HUES48 (cell line): ENCODE results near the gene IL11RA.

Experiments used
- H3K27ac ChIP-seq: one replicate; pipeline ENCODE4 v1.7.0; 2013; ENCODE audit warnings: low read depth, low read length, inconsistent platforms
- H3K27me3 ChIP-seq: 2 replicates; pipeline ENCODE4 v1.6.1; 2013; ENCODE audit warnings: mild to moderate bottlenecking, low read length; ENCODE audit not compliant: control insufficient read depth, insufficient read depth
- H3K36me3 ChIP-seq: 2 replicates; pipeline ENCODE4 v1.6.1; 2013; ENCODE audit warnings: low read length; ENCODE audit not compliant: control insufficient read depth, insufficient read depth
- H3K4me1 ChIP-seq: 2 replicates; pipeline ENCODE4 v1.6.1; 2013; ENCODE audit warnings: mild to moderate bottlenecking, low read length; ENCODE audit not compliant: control insufficient read depth, insufficient read depth
- H3K4me3 ChIP-seq: 2 replicates; pipeline ENCODE4 v1.5.1; 2013; ENCODE audit warnings: mild to moderate bottlenecking, low read depth, low read length
- H3K9ac ChIP-seq: 2 replicates; pipeline ENCODE4 v1.6.1; 2013; ENCODE audit warnings: mild to moderate bottlenecking, low read depth, low read length, moderate library complexity
- H3K9me3 ChIP-seq: 2 replicates; pipeline ENCODE4 v1.6.1; 2013; ENCODE audit warnings: low read length; ENCODE audit not compliant: control insufficient read depth, insufficient read depth

Gene IL11RA

GRCh38 chr9:34646211-34647083 lies 5.5 kb upstream of the IL11RA start, which contains the start of gene GALT:
GALT (plus strand) TSS chr9:34646675; CDS start chr9:34646705, 30 bp downstream.
- peak within 1 kb of the TSS; percentile 91 for H3K27ac ChIP-seq
- H3K4me1 ChIP-seq, result peaks cover 16% of the 10 kb centered on the region

DNA sequence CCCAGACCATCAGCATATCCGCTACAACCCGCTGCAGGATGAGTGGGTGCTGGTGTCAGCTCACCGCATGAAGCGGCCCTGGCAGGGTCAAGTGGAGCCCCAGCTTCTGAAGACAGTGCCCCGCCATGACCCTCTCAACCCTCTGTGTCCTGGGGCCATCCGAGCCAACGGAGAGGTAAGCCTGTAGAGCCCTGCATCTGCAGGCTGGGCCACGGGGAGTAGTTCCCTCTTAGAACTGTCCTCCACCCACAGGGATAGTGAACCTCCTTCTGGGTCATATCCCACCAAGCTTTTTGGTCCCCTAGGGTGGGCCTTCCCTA lies 4.9 kb upstream of the IL11RA start:
- H3K4me3 ChIP-seq, result peak overlapping the region; percentile 92
- H3K27ac ChIP-seq, result peak overlapping the region; percentile 91

More at GRCh38 chr9:34646211-34647083, 5.5 kb upstream of the IL11RA start, which contains the start of gene GALT:
- Histone ChIP-seq H3K9ac (peak within 1 kb of the TSS; percentile 73), H3K36me3 (peaks cover 23% of the 10 kb centered on the region), H3K4me3 (peak within 1 kb of the TSS; percentile 92), H3K27me3 (no peaks in the 10 kb centered on the region), H3K9me3 (no peaks in the 10 kb centered on the region)

GRCh38 chr9:34647651-34648050 lies 4.3 kb upstream of the IL11RA start:
- Histone ChIP-seq H3K36me3 (peaks cover 23% of the 10 kb centered on the region), H3K4me1 (peaks cover 22% of the 10 kb centered on the region), H3K27ac (no peak overlapping the region), H3K4me3 (peak overlapping the region; percentile 92), H3K27me3 (no peaks in the 10 kb centered on the region), H3K9me3 (no peaks in the 10 kb centered on the region), H3K9ac (no peak overlapping the region)

More for the DNA sequence above, 4.9 kb upstream of the IL11RA start:
- peak overlapping the region; percentile 73 for H3K9ac ChIP-seq
- H3K27me3 ChIP-seq, result no peaks in the 10 kb centered on the region
- no peaks in the 10 kb centered on the region for H3K9me3 ChIP-seq
- H3K4me1 ChIP-seq, result peaks cover 16% of the 10 kb centered on the region
- H3K36me3 ChIP-seq, result peaks cover 23% of the 10 kb centered on the region

GRCh38 chr9:34648673-34649072 lies 3.3 kb upstream of the IL11RA start:
- no peaks in the 10 kb centered on the region for H3K9me3 ChIP-seq
- H3K9ac ChIP-seq, result no peak overlapping the region
- H3K36me3 ChIP-seq, result peaks cover 23% of the 10 kb centered on the region
- H3K27ac ChIP-seq, result no peak overlapping the region
- H3K4me3 ChIP-seq, result no peak overlapping the region
- no peaks in the 10 kb centered on the region for H3K27me3 ChIP-seq
- H3K4me1 ChIP-seq, result peaks cover 30% of the 10 kb centered on the region

DNA sequence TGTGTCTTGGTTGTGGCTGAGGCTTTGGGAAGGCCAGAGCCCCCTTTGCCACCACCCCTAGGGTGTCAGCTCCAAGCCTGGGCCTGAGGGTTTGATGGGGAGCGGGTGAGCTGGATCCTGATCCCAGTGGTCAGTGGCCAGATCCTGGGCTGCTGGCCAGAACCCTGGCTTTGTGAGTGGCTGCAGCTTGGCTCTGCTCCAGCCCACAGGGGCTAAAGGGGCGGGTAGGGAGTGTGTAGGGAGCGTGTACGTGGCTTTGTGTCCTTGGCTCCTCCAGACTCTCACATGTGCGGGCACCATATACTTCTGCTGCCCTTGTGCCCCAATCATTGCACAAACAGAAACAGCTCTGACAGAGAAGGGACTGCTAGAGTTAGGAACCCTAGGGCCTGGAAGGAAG lies 1.2 kb upstream of the IL11RA start:
- Histone ChIP-seq H3K36me3 (peaks cover 23% of the 10 kb centered on the region), H3K9me3 (no peaks in the 10 kb centered on the region), H3K27me3 (no peaks in the 10 kb centered on the region), H3K4me3 (no peak overlapping the region), H3K27ac (no peak overlapping the region), H3K9ac (no peak overlapping the region), H3K4me1 (peaks cover 31% of the 10 kb centered on the region)

GRCh38 chr9:34651321-34651720 lies 664 bp upstream of the IL11RA start:
- peaks cover 26% of the 10 kb centered on the region for H3K4me1 ChIP-seq
- peak overlapping the region; percentile 62 for H3K4me3 ChIP-seq
- H3K9me3 ChIP-seq, result no peaks in the 10 kb centered on the region
- no peak overlapping the region for H3K9ac ChIP-seq
- no peaks in the 10 kb centered on the region for H3K27me3 ChIP-seq
- no peak overlapping the region for H3K27ac ChIP-seq
- H3K36me3 ChIP-seq, result peaks cover 23% of the 10 kb centered on the region

GRCh38 chr9:34652602-34653000 lies 616 bp downstream of the IL11RA start:
- H3K27ac ChIP-seq, result no peak overlapping the region
- H3K36me3 ChIP-seq, result peaks cover 23% of the 10 kb centered on the region
- H3K9me3 ChIP-seq, result no peaks in the 10 kb centered on the region
- peaks cover 20% of the 10 kb centered on the region for H3K4me1 ChIP-seq
- H3K4me3 ChIP-seq, result peak overlapping the region; percentile 62; the same call in 1 of the 2 replicates
- no peaks in the 10 kb centered on the region for H3K27me3 ChIP-seq
- no peak overlapping the region for H3K9ac ChIP-seq

- Histone ChIP-seq H3K27me3 (no peaks in the 10 kb centered on the region), H3K36me3 (peaks cover 17% of the 10 kb centered on the region), H3K4me1 (peaks cover 18% of the 10 kb centered on the region), H3K9me3 (no peaks in the 10 kb centered on the region), H3K9ac (no peak overlapping the region), H3K4me3 (no peak overlapping the region), H3K27ac (no peak overlapping the region)
These were observed 1.4 kb downstream of the IL11RA start for GRCh38 chr9:34653151-34654072.

DNA sequence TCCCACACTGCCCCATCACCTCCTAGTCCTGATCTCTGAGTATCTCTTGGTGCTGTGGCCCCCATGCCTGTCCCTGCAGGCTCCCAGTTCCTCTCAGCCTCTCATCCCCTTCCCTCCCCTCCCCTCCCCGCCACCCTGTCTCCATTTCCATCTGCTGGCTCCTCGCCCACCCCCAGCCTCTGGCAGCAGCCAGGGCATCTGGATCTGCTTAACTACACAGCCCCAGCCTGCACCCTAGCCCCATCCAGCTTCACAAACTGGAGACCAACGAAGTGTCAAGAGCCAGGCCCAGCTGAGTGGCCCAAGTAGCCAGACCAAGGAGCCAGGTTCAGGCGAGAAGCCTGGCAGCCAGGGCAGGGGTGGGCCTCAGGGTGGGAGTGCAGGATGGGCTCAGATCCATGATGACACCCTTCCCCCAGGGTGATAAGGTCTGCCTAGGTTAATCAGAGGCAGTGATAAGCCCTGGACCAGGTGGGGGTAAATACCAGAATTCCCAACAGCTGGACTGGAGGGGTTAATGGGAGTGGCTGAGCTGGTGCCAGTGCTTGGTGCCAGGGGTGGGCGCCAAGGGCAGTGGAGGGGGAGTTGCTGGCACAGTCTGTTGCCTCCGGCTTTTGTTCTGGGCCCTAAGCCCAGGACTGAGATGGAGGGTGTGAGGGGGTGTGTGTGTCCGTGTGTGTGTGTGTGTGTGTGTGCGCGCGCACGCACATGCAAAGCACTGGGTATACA lies 2.5 kb downstream of the IL11RA start:
- Histone ChIP-seq H3K27me3 (no peaks in the 10 kb centered on the region), H3K9me3 (no peaks in the 10 kb centered on the region), H3K27ac (no peak overlapping the region), H3K36me3 (peaks cover 6% of the 10 kb centered on the region), H3K9ac (no peak overlapping the region), H3K4me1 (peaks cover 18% of the 10 kb centered on the region), H3K4me3 (no peak overlapping the region)

- H3K27ac ChIP-seq, result no peak overlapping the region
- no peaks in the 10 kb centered on the region; the same call in 1 of the 2 replicates for H3K36me3 ChIP-seq
- H3K9ac ChIP-seq, result no peak overlapping the region
- peaks cover 18% of the 10 kb centered on the region for H3K4me1 ChIP-seq
- H3K9me3 ChIP-seq, result no peaks in the 10 kb centered on the region
- H3K4me3 ChIP-seq, result no peak overlapping the region
- H3K27me3 ChIP-seq, result no peaks in the 10 kb centered on the region
These were observed 3.4 kb downstream of the IL11RA start for GRCh38 chr9:34655394-34655793.
